HCT116 (cell line): ENCODE data around the gene SLC4A4. TPM values are rescaled to one million over a fixed set of nuclear protein-coding genes. Genes with fewer than 3 reads are reported as not detected.

Experiments used
- ATAC-seq: fragments of 200-7000 bp; cut with Tn5 transposase; 2 replicates; pipeline ENCODE4 v1.9.1; 2020; ENCODE audit warnings: mild to moderate bottlenecking, moderate library complexity
- BruUV-seq: library from RNA; stranded (reverse); fragments of 400-500 nt; replicated peaks from 2 replicates; lab custom pipeline; 2021; lab: Mats Ljungman, UMichigan
- CTCF ChIA-PET: fragments of 300-600 bp; sonication (Branson Sonifier 250); formaldehyde crosslinking; loops from one replicate; lab custom pipeline; 2021; ENCODE audit warnings: antibody characterized with exemption; lab: Charles Lee
- POLR2A ChIA-PET: fragments of 300-600, 350-600 bp; sonication (Branson Sonifier 250); formaldehyde crosslinking; loops from one replicate; lab custom pipeline; 2021; ENCODE audit warnings: antibody characterized with exemption; lab: Charles Lee
- RAD21 ChIA-PET, 2 experiments: fragments of 300-600 bp; sonication (Branson Sonifier 250); formaldehyde crosslinking; loops; one replicate each; lab custom pipeline; 2023; ENCODE audit warnings: low total read pairs in 2 of 2; ENCODE audit not compliant: uncharacterized antibody in 2 of 2, unreplicated experiment in 2 of 2, low non-redundant PET in 1 of 2; lab: Charles Lee
- DNase-seq: peaks from one replicate; pipeline ENCODE4 v3.0.0-alpha.2; 2010; ENCODE audit warnings: low read depth, low spot score
- H2AFZ ChIP-seq: fragments of 200-600 bp; shearing (Covaris generic), sonication (generic); 2 replicates; pipeline ENCODE4 v1.6.1; 2017; ENCODE audit warnings: low read depth, mixed run types, mixed read lengths, antibody characterized with exemption, low read length; ENCODE audit not compliant: poor library complexity, severe bottlenecking
- H3K27ac ChIP-seq: 2 replicates; pipeline ENCODE4 v1.5.1; 2012; ENCODE audit warnings: low read depth, low read length
- H3K27me3 ChIP-seq: fragments of 200-600 bp; sonication (generic); 2 replicates; pipeline ENCODE4 v1.6.1; 2016; ENCODE audit warnings: mixed run types, low read length, mixed read lengths; ENCODE audit not compliant: insufficient read depth
- H3K36me3 ChIP-seq, 2 experiments: fragments of 200-500 bp in 1 of 2; fragments of 200-600 bp in 1 of 2; sonication (Bioruptor generic) in 1 of 2; sonication (generic) in 1 of 2; 2 replicates each; pipeline versions ENCODE4 v1.5.1 to v1.6.1; 2014 to 2016; ENCODE audit warnings: low read length in 2 of 2, inconsistent platforms in 1 of 2, mixed read lengths in 1 of 2, mixed run types in 1 of 2; ENCODE audit not compliant: insufficient read depth in 2 of 2, control insufficient read depth in 1 of 2
- H3K4me1 ChIP-seq, 2 experiments: fragments of 200-600 bp in 1 of 2; sonication (generic) in 1 of 2; 2 replicates each; pipeline versions ENCODE4 v1.5.1 to v1.6.1; 2012 to 2017; ENCODE audit warnings: low read length in 2 of 2, inconsistent platforms in 1 of 2, mild to moderate bottlenecking in 1 of 2, mixed read lengths in 1 of 2, mixed run types in 1 of 2, moderate library complexity in 1 of 2; ENCODE audit not compliant: insufficient read depth in 2 of 2, control insufficient read depth in 1 of 2
- H3K4me2 ChIP-seq: fragments of 200-600 bp; sonication (generic); 2 replicates; pipeline ENCODE4 v1.6.1; 2017; ENCODE audit warnings: mixed run types, low read length, mixed read lengths
- H3K4me3 ChIP-seq, 2 experiments: fragments of 200-600 bp in 1 of 2; sonication (generic) in 1 of 2; replicated peaks in 1 of 2; 2 replicates each; pipeline ENCODE4 v1.5.1; 2011 to 2016; ENCODE audit warnings: low read length in 2 of 2, control low read depth in 1 of 2, low read depth in 1 of 2, mild to moderate bottlenecking in 1 of 2, mixed read lengths in 1 of 2, mixed run types in 1 of 2
- H3K79me2 ChIP-seq: fragments of 200-600 bp; sonication (generic); 2 replicates; pipeline ENCODE4 v1.6.1; 2017; ENCODE audit warnings: mild to moderate bottlenecking, mixed run types, low read length, moderate library complexity, mixed read lengths; ENCODE audit not compliant: insufficient read depth
- H3K9ac ChIP-seq: fragments of 200-600 bp; sonication (generic); 2 replicates; pipeline ENCODE4 v1.6.1; 2016; ENCODE audit warnings: low read length, mixed read lengths
- H3K9me2 ChIP-seq: fragments of 200-600 bp; sonication (generic), shearing (Covaris generic); 2 replicates; pipeline ENCODE4 v1.6.1; 2017; ENCODE audit warnings: mixed run types, mild to moderate bottlenecking, moderate library complexity; ENCODE audit not compliant: insufficient read depth
- H3K9me3 ChIP-seq, 2 experiments: fragments of 200-500 bp in 1 of 2; fragments of 200-600 bp in 1 of 2; sonication (Bioruptor generic) in 1 of 2; sonication (generic) in 1 of 2; 2 replicates each; pipeline ENCODE4 v1.6.1; 2014 to 2017; ENCODE audit warnings: low read length in 2 of 2, mixed read lengths in 2 of 2, inconsistent platforms in 1 of 2, low read depth in 1 of 2, mild to moderate bottlenecking in 1 of 2, mixed run types in 1 of 2, moderate library complexity in 1 of 2; ENCODE audit not compliant: control insufficient read depth in 1 of 2, insufficient read depth in 1 of 2
- H4K20me1 ChIP-seq: fragments of 200-600 bp; sonication (generic), shearing (Covaris generic); 2 replicates; pipeline ENCODE4 v1.6.1; 2017; ENCODE audit warnings: mixed run types, mild to moderate bottlenecking, moderate library complexity; ENCODE audit not compliant: insufficient read depth
- CBX3 ChIP-seq: IDR thresholded peaks from 2 replicates; pipeline ENCODE4 v1.6.1; 2012; ENCODE audit warnings: low read depth
- CEBPB ChIP-seq: IDR thresholded peaks from 2 replicates; pipeline ENCODE4 v1.6.1; 2012; ENCODE audit warnings: low read depth
- EGR1 ChIP-seq: IDR thresholded peaks from 2 replicates; pipeline ENCODE4 v1.6.1; 2012; ENCODE audit warnings: low read depth
- POLR2A ChIP-seq: IDR thresholded peaks from 2 replicates; pipeline ENCODE4 v1.7.0; 2011; ENCODE audit warnings: borderline replicate concordance; ENCODE audit not compliant: insufficient read depth, insufficient read length; ENCODE audit errors: extremely low read depth
- POLR2AphosphoS5 ChIP-seq: IDR thresholded peaks from 2 replicates; pipeline ENCODE4 v1.6.1; 2011; ENCODE audit warnings: mild to moderate bottlenecking, low read depth, low read length, moderate library complexity
- SP1 ChIP-seq: IDR thresholded peaks from 2 replicates; pipeline ENCODE4 v1.6.1; 2012; ENCODE audit warnings: low read depth
- TCF7L2 ChIP-seq: IDR thresholded peaks from 2 replicates; pipeline ENCODE4 v1.7.0; 2011; ENCODE audit warnings: borderline replicate concordance, inconsistent platforms; ENCODE audit not compliant: insufficient read depth, insufficient read length; ENCODE audit errors: extremely low read depth
- YY1 ChIP-seq: IDR thresholded peaks from 2 replicates; pipeline ENCODE4 v1.6.1; 2011; ENCODE audit warnings: low read length, low read depth, moderate library complexity, mild to moderate bottlenecking; ENCODE audit not compliant: insufficient replicate concordance; ENCODE audit errors: extremely low read depth
- ZFX ChIP-seq: fragments of 450-650 bp; IDR thresholded peaks from 2 replicates; pipeline ENCODE4 v1.6.1; 2017
- ZNF274 ChIP-seq: fragments of 200-500 bp; sonication (Bioruptor generic); IDR thresholded peaks from 2 replicates; pipeline ENCODE4 v1.6.1; 2014; ENCODE audit warnings: mild to moderate bottlenecking, low read depth, low read length, inconsistent platforms
- intact Hi-C: fragments of 100-400 bp; cut with micrococcal nuclease; formaldehyde crosslinking; loops from 2 replicates; pipeline ENCODE4 v1.10.0; 2022
- total RNA-seq: library from RNA; stranded (reverse); gene quantifications from one replicate; pipeline ENCODE4 v1.2.1, GENCODE V29; 2021; ENCODE audit not compliant: unreplicated experiment
- TF ChIP-seq, protein P1 (sequence below), 3 experiments: fragments of 200-600 bp in 1 of 3; sonication (generic) in 1 of 3; IDR thresholded peaks in 2 of 3; conservative IDR thresholded peaks in 1 of 3; 2 replicates each; pipeline ENCODE4 v1.5.1; 2012 to 2017; ENCODE audit warnings: low read depth in 2 of 3, low read length in 2 of 3, antibody characterized with exemption in 1 of 3, borderline replicate concordance in 1 of 3, control low read depth in 1 of 3, mild to moderate bottlenecking in 1 of 3, mixed read lengths in 1 of 3, mixed run types in 1 of 3, moderate library complexity in 1 of 3; ENCODE audit not compliant: insufficient read depth in 1 of 3

SLC4A4 gene
- total RNA-seq, 1 experiment from 2014 or later = 0.30 TPM

DNA sequence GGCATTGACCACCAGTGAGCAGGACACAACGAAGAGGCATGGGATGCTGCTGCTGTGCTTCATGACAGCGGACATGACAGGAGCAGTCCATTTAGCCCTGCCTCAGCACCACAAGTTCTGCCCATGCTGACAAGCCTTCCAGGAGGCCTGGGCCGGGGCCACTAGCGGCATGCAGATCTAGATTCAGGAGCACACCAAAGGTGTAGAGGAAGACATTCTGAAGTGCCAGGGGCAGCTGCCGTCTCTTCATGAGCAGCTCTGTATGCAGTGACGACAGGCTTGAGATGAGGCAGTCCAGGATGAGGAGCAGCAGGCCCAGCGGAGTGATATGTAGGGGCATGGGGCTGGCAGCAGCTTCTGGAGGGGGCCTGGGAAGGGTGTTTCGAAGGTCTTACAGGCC lies 38.5 kb upstream of the SLC4A4 start:
- ChIA-PET RAD21 (no interaction called here), CTCF (no interaction called here), POLR2A (no interaction called here)
- H3K9me3 ChIP-seq = no peaks in the 10 kb centered on the region
- H3K79me2 ChIP-seq = no peaks in the 10 kb centered on the region
- no peak overlapping the region for H2AFZ ChIP-seq
- peaks cover 8% of the 10 kb centered on the region; the same call in 1 of the 2 replicates for H3K27me3 ChIP-seq
- no TSS peak for BruUV-seq
- DNase-seq = no peak
- H3K9ac ChIP-seq = no peak overlapping the region
- intact Hi-C loops = no loop called here
- ATAC-seq = no peak
- H3K4me2 ChIP-seq = no peak overlapping the region
- no peaks in the 10 kb centered on the region for H3K9me2 ChIP-seq
- H3K36me3 ChIP-seq = no peaks in the 10 kb centered on the region
- no peak overlapping the region for H3K4me3 ChIP-seq
- H4K20me1 ChIP-seq = no peaks in the 10 kb centered on the region
- TF ChIP-seq YY1 (no peak), POLR2AphosphoS5 (no peak), TCF7L2 (no peak), CBX3 (no peak), ZNF274 (no peak), SP1 (no peak), EGR1 (no peak)
- TF ChIP-seq, protein P1, sequence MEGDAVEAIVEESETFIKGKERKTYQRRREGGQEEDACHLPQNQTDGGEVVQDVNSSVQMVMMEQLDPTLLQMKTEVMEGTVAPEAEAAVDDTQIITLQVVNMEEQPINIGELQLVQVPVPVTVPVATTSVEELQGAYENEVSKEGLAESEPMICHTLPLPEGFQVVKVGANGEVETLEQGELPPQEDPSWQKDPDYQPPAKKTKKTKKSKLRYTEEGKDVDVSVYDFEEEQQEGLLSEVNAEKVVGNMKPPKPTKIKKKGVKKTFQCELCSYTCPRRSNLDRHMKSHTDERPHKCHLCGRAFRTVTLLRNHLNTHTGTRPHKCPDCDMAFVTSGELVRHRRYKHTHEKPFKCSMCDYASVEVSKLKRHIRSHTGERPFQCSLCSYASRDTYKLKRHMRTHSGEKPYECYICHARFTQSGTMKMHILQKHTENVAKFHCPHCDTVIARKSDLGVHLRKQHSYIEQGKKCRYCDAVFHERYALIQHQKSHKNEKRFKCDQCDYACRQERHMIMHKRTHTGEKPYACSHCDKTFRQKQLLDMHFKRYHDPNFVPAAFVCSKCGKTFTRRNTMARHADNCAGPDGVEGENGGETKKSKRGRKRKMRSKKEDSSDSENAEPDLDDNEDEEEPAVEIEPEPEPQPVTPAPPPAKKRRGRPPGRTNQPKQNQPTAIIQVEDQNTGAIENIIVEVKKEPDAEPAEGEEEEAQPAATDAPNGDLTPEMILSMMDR (IDR thresholded peaks at IDR 0.05 in 2 of 3, conservative IDR thresholded peaks at IDR 0.05 in 1 of 3; ENCODE audit: borderline replicate concordance in 1 of 3, insufficient read depth in 1 of 3, low read depth in 2 of 3, low read length in 2 of 3) = no peak
- no peaks in the 10 kb centered on the region for H3K4me1 ChIP-seq
- no peak overlapping the region for H3K27ac ChIP-seq

DNA sequence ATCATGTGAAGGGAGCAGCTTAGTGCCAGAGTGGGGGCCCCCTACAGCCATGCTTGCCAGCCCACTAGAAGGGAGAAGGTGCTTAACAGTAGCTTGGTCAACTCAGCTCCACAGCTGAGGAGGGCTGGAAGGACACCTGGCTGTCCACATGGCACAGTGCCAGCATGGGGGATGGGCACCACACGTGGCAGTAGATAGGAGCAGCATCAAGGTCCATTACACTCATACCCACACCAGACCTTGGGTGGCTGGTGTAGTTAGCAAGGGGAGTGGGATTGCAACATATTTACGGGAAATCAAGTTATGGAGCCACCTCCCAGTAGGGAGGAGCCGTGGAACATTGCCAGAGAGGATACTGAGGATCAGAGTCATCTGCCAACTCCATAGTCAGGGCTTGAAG lies 37.9 kb upstream of the SLC4A4 start:
- H3K27me3 ChIP-seq = peaks cover 8% of the 10 kb centered on the region; the same call in 1 of the 2 replicates
- H3K9me2 ChIP-seq = no peaks in the 10 kb centered on the region
- TF ChIP-seq ZFX = no peak
- TF ChIP-seq SP1 = no peak
- no peak for TF ChIP-seq CEBPB
- TF ChIP-seq POLR2A = no peak
- TF ChIP-seq YY1 = no peak
- H3K79me2 ChIP-seq = no peaks in the 10 kb centered on the region
- no peaks in the 10 kb centered on the region for H3K4me1 ChIP-seq
- H3K36me3 ChIP-seq = no peaks in the 10 kb centered on the region
- no peak overlapping the region for H3K4me2 ChIP-seq
- no peak overlapping the region for H3K27ac ChIP-seq
- no peak overlapping the region for H3K9ac ChIP-seq
- H4K20me1 ChIP-seq = no peaks in the 10 kb centered on the region
- ChIA-PET POLR2A (no interaction called here), RAD21 (no interaction called here), CTCF (no interaction called here)
- BruUV-seq = no TSS peak
- intact Hi-C loops = no loop called here
- DNase-seq = no peak
- H2AFZ ChIP-seq = no peak overlapping the region
- no peak overlapping the region for H3K4me3 ChIP-seq
- no peaks in the 10 kb centered on the region for H3K9me3 ChIP-seq
- ATAC-seq = no peak
